ENCODE measurements around the gene DKK1. TPM values are rescaled to one million over a fixed set of nuclear protein-coding genes. Genes with fewer than 3 reads are reported as not detected.

The DKK1 gene
- total RNA-seq, 1 donor from 2014 or later = 3.1 TPM

DNA sequence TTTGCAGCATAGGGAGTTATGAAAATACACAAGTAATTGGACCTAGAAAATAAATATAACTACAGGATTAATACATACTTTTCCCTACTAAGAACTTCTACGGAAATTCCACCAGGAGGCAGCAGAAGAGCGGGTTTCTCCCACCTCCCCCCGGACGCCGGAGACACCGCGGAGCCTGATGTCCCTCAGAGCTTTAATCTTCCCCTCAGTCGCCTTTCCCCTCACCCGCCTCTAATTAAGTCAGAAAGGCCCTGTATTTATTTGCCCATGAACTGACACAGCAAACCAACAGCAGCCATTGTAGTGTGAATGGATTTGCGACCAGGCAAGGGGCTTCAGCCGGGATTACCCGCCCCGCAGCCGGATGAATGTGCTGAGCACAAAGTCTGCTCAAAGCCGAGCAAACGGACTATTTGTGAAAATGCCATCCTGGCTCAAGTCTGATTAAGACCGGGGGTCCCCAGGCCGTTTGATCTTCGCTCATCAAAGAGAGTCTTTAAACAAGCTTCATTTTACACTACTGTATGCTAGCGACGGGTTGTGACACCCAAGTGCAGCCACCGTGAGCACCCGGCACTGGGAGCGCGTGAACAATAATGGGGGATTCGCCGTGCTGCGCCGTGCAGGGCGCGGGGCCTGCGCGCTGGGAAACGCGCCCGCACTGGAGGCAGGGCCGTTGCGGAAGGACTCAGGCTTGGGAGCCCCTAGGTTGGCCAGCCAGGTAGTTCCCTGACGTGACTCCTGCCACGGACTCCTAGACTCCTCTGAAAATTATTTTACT lies 5.6 kb upstream of the DKK1 start:
- Mint-ChIP-seq H3K4me3 (ENCODE audit: unreplicated experiment) (peak overlapping the region; percentile 93), H3K27ac (ENCODE audit: unreplicated experiment) (no peak overlapping the region), H3K36me3 (ENCODE audit: unreplicated experiment) (no peaks in the 10 kb centered on the region), H3K27me3 (ENCODE audit: unreplicated experiment) (peaks cover 4% of the 10 kb centered on the region), H3K9me3 (ENCODE audit: unreplicated experiment) (peaks cover 2% of the 10 kb centered on the region), H3K4me1 (ENCODE audit: low read depth, unreplicated experiment) (peaks cover 4% of the 10 kb centered on the region)
- peak; percentile 68 for DNase-seq
- TF ChIP-seq, protein P1, sequence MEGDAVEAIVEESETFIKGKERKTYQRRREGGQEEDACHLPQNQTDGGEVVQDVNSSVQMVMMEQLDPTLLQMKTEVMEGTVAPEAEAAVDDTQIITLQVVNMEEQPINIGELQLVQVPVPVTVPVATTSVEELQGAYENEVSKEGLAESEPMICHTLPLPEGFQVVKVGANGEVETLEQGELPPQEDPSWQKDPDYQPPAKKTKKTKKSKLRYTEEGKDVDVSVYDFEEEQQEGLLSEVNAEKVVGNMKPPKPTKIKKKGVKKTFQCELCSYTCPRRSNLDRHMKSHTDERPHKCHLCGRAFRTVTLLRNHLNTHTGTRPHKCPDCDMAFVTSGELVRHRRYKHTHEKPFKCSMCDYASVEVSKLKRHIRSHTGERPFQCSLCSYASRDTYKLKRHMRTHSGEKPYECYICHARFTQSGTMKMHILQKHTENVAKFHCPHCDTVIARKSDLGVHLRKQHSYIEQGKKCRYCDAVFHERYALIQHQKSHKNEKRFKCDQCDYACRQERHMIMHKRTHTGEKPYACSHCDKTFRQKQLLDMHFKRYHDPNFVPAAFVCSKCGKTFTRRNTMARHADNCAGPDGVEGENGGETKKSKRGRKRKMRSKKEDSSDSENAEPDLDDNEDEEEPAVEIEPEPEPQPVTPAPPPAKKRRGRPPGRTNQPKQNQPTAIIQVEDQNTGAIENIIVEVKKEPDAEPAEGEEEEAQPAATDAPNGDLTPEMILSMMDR (IDR thresholded peaks at IDR 0.05; ENCODE audit: partially characterized antibody, unreplicated experiment) = peak; percentile 80

DNA sequence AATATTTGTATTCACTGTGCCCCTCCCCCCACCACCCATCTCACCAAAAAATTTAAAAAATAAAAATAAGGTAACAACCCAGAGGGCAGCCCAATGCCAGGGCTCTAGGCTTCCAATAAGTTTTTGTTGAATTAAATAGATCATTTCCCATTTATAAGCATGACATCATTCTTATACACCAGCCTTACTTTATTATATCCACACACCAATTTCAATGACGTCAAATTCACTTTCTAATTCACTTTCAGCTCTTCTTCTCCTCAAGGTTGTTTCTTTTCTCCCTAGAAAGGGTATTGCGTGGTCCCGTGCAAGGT lies 1.2 kb upstream of the DKK1 start:
- H3K36me3 Mint-ChIP-seq (ENCODE audit: unreplicated experiment) = no peaks in the 10 kb centered on the region
- peaks cover 13% of the 10 kb centered on the region for H3K27me3 Mint-ChIP-seq (ENCODE audit: unreplicated experiment)
- peaks cover 6% of the 10 kb centered on the region for H3K4me1 Mint-ChIP-seq (ENCODE audit: low read depth, unreplicated experiment)
- H3K27ac Mint-ChIP-seq (ENCODE audit: unreplicated experiment) = no peak overlapping the region
- H3K4me3 Mint-ChIP-seq (ENCODE audit: unreplicated experiment) = peak overlapping the region; percentile 94
- TF ChIP-seq, protein P1 (IDR thresholded peaks at IDR 0.05; ENCODE audit: partially characterized antibody, unreplicated experiment) = no peak
- no peak for DNase-seq
- H3K9me3 Mint-ChIP-seq (ENCODE audit: unreplicated experiment) = peaks cover 2% of the 10 kb centered on the region

DNA sequence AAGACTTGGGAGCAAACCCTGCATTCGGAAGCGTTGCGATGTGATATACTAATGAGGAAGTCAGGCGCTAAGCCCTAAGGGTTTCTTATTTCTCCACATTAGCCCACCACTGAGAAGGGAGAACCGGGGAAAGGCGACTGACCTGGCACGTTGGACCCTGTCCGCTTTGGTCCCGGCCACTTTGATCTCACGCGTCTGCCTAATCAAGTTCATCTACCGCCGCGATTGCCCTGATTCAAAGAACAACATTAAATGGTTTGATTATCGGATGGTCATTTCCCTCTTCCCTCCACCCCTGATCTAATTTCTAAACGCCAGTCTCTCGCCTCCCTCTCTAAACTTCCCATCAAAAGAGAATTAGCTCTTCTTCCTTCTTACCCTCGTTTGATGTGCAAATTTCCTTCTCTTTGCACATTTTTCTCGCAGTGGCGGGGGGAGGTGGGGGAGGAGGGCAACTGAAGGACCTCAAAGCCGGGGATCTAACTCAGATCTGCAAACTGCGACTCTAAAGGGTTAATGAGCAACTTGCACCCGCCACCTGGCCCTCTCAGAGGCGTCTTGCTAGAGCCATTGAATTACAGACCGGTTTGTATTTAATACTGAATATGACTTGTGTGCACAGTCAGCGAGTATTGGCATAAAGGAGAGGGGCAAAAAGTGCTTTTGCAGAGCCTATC lies 687 bp upstream of the DKK1 start:
- TF ChIP-seq, protein P1 (IDR thresholded peaks at IDR 0.05; ENCODE audit: partially characterized antibody, unreplicated experiment) = no peak

DNA sequence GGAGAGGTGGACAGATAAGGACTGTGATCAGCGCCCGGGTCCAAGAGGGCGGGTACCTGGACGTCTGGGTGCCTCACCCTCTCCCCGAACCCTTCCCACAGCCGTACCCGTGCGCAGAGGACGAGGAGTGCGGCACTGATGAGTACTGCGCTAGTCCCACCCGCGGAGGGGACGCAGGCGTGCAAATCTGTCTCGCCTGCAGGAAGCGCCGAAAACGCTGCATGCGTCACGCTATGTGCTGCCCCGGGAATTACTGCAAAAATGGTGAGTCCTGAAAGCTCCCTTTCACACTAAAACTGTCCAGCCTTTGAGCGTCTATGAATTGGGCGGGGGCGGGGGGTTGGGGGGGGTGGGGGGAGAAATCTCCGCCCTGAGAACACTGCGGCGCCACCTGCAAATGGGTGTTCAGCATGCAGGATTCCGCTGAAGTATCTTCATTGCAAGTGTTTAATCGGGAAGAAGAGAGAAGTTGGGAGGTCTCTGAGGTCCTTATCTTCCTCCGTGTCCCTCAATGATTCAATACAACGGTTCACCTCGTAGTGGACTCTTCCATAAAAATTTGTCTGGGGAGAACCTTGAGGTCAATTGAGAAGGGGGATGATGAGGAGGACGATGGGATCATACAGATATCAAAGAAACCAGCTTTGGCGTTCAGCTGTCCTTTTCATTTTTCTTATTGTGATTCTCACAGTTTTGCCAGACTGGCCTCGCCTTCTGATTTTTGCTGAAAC lies 906 bp downstream of the DKK1 start:
- Mint-ChIP-seq H3K9me3 (ENCODE audit: unreplicated experiment) (peaks cover 2% of the 10 kb centered on the region), H3K4me3 (ENCODE audit: unreplicated experiment) (peak overlapping the region; percentile 94), H3K27me3 (ENCODE audit: unreplicated experiment) (peaks cover 11% of the 10 kb centered on the region), H3K27ac (ENCODE audit: unreplicated experiment) (no peak overlapping the region), H3K4me1 (ENCODE audit: low read depth, unreplicated experiment) (peaks cover 6% of the 10 kb centered on the region), H3K36me3 (ENCODE audit: unreplicated experiment) (no peaks in the 10 kb centered on the region)
- DNase-seq = peak; percentile 30
- TF ChIP-seq, protein P1 (IDR thresholded peaks at IDR 0.05; ENCODE audit: partially characterized antibody, unreplicated experiment) = no peak

More for the DNA sequence above, 687 bp upstream of the DKK1 start:
- Mint-ChIP-seq H3K4me3 (ENCODE audit: unreplicated experiment) (peak overlapping the region; percentile 94), H3K36me3 (ENCODE audit: unreplicated experiment) (no peaks in the 10 kb centered on the region), H3K27me3 (ENCODE audit: unreplicated experiment) (peaks cover 13% of the 10 kb centered on the region), H3K9me3 (ENCODE audit: unreplicated experiment) (peaks cover 2% of the 10 kb centered on the region), H3K4me1 (ENCODE audit: low read depth, unreplicated experiment) (peaks cover 6% of the 10 kb centered on the region), H3K27ac (ENCODE audit: unreplicated experiment) (peak overlapping the region; percentile 59)
- peak; percentile 36 for DNase-seq
